ENCODE measurements around the gene NNT. TPM values are rescaled to one million over a fixed set of nuclear protein-coding genes. Genes with fewer than 3 reads are reported as not detected.
A peak's percentile ranks its signal among the peaks of the same experiment; 100 is the strongest.
"Not testable (repeated sequence)": the region's sequence is repeated elsewhere in the genome, so short reads cannot be mapped to it uniquely, and the experiment has no call there.

NNT gene
- total RNA-seq, 1 donor from 2014 or later = 157 TPM

GRCh38 chr5:43583724-43584123 lies 19.3 kb upstream of the NNT start:
- DNase-seq = no peak

GRCh38 chr5:43584166-43584699 lies 18.7 kb upstream of the NNT start:
- DNase-seq = no peak

GRCh38 chr5:43588842-43589241 lies 14.1 kb upstream of the NNT start:
- DNase-seq = no peak

- DNase-seq = no peak
Measured at GRCh38 chr5:43589310-43589709, 13.7 kb upstream of the NNT start.

GRCh38 chr5:43590700-43591099 lies 12.3 kb upstream of the NNT start:
- no peak for DNase-seq

- no peak for DNase-seq
Measured at GRCh38 chr5:43592363-43592762, 10.6 kb upstream of the NNT start.

GRCh38 chr5:43598927-43599326 lies 4.1 kb upstream of the NNT start:
- DNase-seq = not testable (repeated sequence)

- DNase-seq = no peak
Measured at GRCh38 chr5:43601454-43602260, 1.3 kb upstream of the NNT start.

- DNase-seq = peak; percentile 71
Measured at GRCh38 chr5:43603344-43604217, 601 bp downstream of the NNT start.

- DNase-seq = no peak
Measured at GRCh38 chr5:43604699-43605098, 1.7 kb downstream of the NNT start.

- DNase-seq = no peak
Measured at GRCh38 chr5:43606351-43606750, 3.4 kb downstream of the NNT start.

- DNase-seq = no peak
Measured at GRCh38 chr5:43608406-43608805, 5.4 kb downstream of the NNT start.

- DNase-seq = no peak
Measured at GRCh38 chr5:43609752-43610151, 6.8 kb downstream of the NNT start.

- DNase-seq = no peak
Measured at GRCh38 chr5:43613370-43613769, 10.4 kb downstream of the NNT start.

- no peak for DNase-seq
Measured at GRCh38 chr5:43615445-43616184, 12.6 kb downstream of the NNT start.

GRCh38 chr5:43616535-43616934 lies 13.6 kb downstream of the NNT start:
- DNase-seq = no peak

- no peak for DNase-seq
Measured at GRCh38 chr5:43619380-43619779, 16.4 kb downstream of the NNT start.

GRCh38 chr5:43619911-43620310 lies 16.9 kb downstream of the NNT start:
- no peak for DNase-seq

GRCh38 chr5:43620944-43621505 lies 18.0 kb downstream of the NNT start:
- DNase-seq = no peak

- no peak for DNase-seq
Measured at GRCh38 chr5:43622074-43622473, 19.1 kb downstream of the NNT start.

- DNase-seq = peak; percentile 10
Measured at GRCh38 chr5:43623048-43623680, 20.2 kb downstream of the NNT start.

GRCh38 chr5:43627028-43627427 lies 24.0 kb downstream of the NNT start:
- DNase-seq = no peak

Data from occipital lobe (tissue), 2 donors.